IPS DF 6.9 (cell line): ENCODE measurements around the gene SLC2A2.
A peak's percentile ranks its signal among the peaks of the same experiment; 100 is the strongest.

Experiments
- DNase-seq: peaks from one replicate; pipeline ENCODE4 v3.0.0-alpha.2; 2013; ENCODE audit warnings: low read depth, low spot score
- H3K27ac ChIP-seq: one replicate; pipeline ENCODE4 v1.5.1; 2013; ENCODE audit warnings: low read length, control low read depth
- H3K27me3 ChIP-seq: 2 replicates; pipeline ENCODE4 v1.6.1; 2013; ENCODE audit warnings: mild to moderate bottlenecking, low read length; ENCODE audit not compliant: control insufficient read depth, insufficient read depth
- H3K36me3 ChIP-seq: 2 replicates; pipeline ENCODE4 v1.6.1; 2013; ENCODE audit warnings: low read length; ENCODE audit not compliant: control insufficient read depth, insufficient read depth
- H3K4me1 ChIP-seq: 2 replicates; pipeline ENCODE4 v1.6.1; 2013; ENCODE audit warnings: low read length; ENCODE audit not compliant: control insufficient read depth, insufficient read depth
- H3K4me3 ChIP-seq: 2 replicates; pipeline ENCODE4 v1.5.1; 2013; ENCODE audit warnings: mild to moderate bottlenecking, low read length
- H3K9me3 ChIP-seq: 2 replicates; pipeline ENCODE4 v1.6.1; 2013; ENCODE audit warnings: low read length, inconsistent platforms; ENCODE audit not compliant: control insufficient read depth, insufficient read depth
- WGBS: extraction: QIAGEN DNeasy Blood & Tissue Kit; methylation state at CpG from one replicate; pipeline ENCODE4 v1.1.7; 2013; ENCODE audit warnings: mixed read lengths, missing lambda C conversion rate; ENCODE audit not compliant: insufficient read length, insufficient coverage; 5-methylcytosine and 5-hydroxymethylcytosine counted together

SLC2A2 gene

DNA sequence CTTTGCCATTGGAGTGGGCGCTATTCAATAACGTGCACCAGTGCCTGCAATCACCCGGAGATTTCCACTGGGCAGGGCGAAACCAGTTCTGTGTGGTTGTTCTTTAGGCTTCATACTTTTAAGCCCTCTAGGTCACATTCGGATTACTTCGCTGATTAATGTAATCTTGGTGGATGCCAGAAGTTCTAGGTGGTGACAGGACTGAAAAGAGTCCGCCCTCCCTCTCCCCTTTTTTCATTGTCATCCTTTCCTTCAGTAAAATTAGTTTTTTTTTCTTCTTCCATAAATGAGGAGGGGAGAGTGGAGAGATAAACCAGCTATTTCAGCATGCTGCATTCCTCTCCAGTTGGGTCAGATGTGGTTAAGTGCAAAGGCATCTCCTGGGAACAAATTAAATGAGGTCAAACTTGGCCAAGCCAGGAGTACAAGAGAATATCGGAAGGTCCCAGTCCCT, 2.3 kb upstream of the SLC2A2 start:
- Histone ChIP-seq H3K27ac (no peak overlapping the region), H3K4me1 (no peaks in the 10 kb centered on the region), H3K36me3 (no peaks in the 10 kb centered on the region), H3K9me3 (no peaks in the 10 kb centered on the region), H3K4me3 (no peak overlapping the region; the same call in 1 of the 2 replicates), H3K27me3 (peaks cover 3% of the 10 kb centered on the region; the same call in 1 of the 2 replicates)
- DNase-seq, result no peak
- WGBS, result no CpG with 5 or more reads among the region's 8 CpGs

DNA sequence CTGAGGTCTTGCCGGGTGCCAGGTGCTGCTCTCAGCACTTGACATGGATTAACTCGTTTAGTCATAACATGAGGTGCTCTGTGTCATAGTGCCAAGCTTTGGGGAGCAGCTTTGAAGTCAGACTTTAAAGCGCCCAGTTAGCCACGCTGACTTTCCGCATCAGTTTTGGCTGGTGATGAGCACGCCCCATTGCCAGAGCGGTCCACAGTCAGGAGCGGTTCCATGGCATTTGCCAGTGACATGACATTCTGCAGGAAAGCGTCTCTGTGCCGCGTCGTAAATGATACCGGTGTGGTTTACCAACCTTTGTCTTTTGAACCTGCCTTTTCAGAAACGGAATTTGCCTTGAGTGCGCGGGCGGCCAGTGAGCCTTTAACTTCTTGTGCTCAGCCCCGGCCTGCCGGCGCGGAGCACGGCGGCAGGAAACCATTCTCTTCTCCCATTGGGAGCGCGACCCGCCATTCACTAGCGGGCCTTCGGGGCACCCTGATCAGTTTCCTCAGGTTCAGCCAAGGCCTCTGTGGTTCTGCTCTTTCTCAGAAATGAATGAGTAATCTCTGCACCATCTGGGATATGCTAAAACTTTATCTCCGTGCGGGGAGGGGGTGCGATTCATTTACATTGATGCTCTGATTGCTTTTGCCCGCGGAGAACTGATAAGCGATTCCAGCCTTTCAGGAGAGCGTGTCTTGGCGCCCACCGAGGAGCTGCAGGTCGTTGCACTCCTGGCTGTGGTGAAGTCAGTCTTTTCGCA, 1.7 kb upstream of the SLC2A2 start:
- WGBS, result no CpG with 5 or more reads among the region's 39 CpGs
- peak overlapping the region; percentile 9; the same call in 1 of the 2 replicates for H3K4me3 ChIP-seq
- H3K27ac ChIP-seq, result no peak overlapping the region
- no peaks in the 10 kb centered on the region for H3K9me3 ChIP-seq
- peaks cover 3% of the 10 kb centered on the region; the same call in 1 of the 2 replicates for H3K27me3 ChIP-seq
- no peaks in the 10 kb centered on the region for H3K4me1 ChIP-seq
- peak; percentile 18 for DNase-seq
- no peaks in the 10 kb centered on the region for H3K36me3 ChIP-seq

DNA sequence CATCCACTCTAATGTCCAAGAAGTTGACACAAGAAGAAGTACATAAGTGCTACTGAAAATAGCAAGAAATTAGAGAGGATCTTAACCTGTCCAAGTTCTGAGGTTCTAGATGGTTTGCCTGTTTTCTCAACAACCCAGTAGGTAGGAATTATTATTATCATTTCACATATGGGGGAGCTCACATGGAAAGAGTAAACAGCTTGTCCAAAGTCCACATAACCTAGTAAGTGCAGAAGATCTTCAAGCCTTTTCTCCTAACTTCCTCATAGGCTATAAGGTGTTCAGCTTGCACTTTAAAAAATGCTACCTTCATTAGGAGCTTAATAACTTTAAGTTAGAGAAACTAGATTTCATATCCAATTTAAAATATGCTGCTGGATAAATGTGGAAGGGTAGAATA, 3.0 kb downstream of the SLC2A2 start:
- no peak overlapping the region for H3K27ac ChIP-seq
- no peak overlapping the region for H3K4me3 ChIP-seq
- no peaks in the 10 kb centered on the region for H3K36me3 ChIP-seq
- H3K4me1 ChIP-seq, result no peaks in the 10 kb centered on the region
- no peaks in the 10 kb centered on the region; the same call in 1 of the 2 replicates for H3K27me3 ChIP-seq
- DNase-seq, result no peak
- no peaks in the 10 kb centered on the region for H3K9me3 ChIP-seq

DNA sequence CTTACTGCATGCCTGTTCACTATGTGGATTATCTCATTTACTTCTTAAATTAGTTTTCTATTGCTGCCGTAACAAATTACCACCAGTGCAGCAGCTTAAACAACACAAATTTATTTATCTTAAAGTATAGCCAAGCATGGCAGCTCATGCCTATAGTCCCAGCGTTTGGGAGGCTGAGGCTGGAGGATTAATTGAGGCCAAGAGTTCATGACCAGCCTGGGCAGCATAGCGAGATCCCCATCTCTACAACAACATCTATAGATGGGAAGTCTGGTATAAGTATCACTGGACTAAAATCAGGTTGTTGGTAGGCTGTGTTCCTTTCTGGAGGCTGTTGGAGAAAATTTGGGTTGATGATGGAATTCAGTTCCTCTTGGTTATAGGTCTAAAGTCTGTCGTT, 5.1 kb downstream of the SLC2A2 start:
- H3K27me3 ChIP-seq, result no peaks in the 10 kb centered on the region
- H3K4me1 ChIP-seq, result no peaks in the 10 kb centered on the region
- no peaks in the 10 kb centered on the region for H3K36me3 ChIP-seq
- no peak overlapping the region for H3K27ac ChIP-seq
- no peak for DNase-seq
- H3K9me3 ChIP-seq, result no peaks in the 10 kb centered on the region
- WGBS, result no CpG with 5 or more reads among the region's 4 CpGs
- H3K4me3 ChIP-seq, result no peak overlapping the region

DNA sequence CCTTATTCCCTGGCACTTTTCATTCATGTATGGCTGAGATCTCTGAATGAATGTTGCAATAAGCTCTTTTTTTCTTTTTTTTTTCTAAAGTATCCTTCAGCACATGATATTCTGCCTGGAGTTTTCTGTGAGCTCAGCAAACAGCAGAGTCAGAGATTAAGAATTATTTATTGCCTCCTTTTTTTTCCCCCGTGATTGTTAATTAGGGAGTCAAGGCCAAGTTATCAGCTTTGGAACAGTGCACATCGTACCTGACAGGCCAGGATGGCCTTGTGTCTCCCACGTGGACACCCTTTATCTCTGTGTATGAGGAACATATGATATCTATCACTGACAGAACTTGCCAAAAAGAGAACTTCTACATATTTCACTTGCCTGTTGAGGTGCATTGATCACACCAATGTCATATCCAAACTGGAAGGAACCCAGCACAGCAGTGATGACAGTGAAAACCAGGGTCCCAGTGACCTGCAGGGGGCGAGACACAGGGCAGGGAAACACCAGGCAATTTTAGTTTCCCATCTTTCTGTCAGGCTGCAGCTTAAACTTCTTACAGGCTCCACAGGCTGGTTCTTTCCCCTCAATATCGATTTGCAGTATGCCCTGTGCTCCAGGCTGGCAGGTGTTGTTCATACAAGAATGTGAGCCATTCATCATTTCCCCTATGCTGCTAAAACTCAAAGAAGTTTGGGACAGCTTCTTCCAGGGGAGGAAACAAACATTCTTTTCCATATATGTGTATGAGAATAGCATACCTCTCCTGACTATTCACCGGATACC, 8.2 kb downstream of the SLC2A2 start:
- Histone ChIP-seq H3K9me3 (no peaks in the 10 kb centered on the region), H3K36me3 (no peaks in the 10 kb centered on the region), H3K4me1 (no peaks in the 10 kb centered on the region), H3K4me3 (no peak overlapping the region), H3K27me3 (no peaks in the 10 kb centered on the region), H3K27ac (no peak overlapping the region)
- no CpG with 5 or more reads among the region's 6 CpGs for WGBS
- DNase-seq, result peak; percentile 13

DNA sequence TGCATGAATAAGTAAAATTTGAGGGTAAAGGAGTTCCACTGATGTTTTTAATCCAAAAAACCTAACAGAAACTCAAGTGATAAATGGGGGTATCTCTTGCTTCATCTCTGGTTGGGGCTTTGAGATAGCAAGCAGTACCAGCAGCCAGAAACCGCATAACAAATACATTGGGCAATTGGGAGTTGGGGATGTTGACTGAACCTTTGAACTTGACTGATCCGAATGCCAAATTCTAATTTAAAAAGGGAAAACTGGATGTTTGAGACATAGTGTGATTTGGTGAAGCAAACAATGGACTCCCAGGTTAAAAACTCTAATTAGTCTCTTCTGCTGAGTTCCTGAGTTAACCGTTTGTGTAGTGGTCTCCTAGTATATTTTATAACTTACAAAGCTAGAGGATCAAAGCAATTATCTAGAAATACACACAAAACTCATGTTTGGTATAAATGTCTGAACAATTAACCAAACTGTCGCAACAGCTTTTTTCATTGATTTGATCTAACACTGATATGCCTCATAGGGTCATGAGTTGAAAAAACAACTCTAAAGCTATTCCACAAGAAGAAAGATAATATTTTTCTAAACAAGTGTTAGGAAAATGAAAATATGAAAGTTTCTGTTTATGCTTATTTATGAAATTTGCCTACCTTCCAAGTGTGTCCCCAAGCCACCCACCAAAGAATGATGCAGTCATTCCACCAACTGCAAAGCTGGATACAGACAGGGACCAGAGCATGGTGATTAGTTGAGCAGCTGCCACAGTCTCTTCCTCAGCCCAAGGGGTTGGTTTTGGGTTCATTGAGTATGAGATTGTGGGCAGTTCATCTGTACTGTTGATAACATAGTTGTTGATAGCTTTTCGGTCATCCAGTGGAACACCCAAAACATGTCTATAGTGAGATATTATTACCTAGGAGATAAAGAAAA, 12.4 kb downstream of the SLC2A2 start:
- no CpG with 5 or more reads among the region's 5 CpGs for WGBS

DNA sequence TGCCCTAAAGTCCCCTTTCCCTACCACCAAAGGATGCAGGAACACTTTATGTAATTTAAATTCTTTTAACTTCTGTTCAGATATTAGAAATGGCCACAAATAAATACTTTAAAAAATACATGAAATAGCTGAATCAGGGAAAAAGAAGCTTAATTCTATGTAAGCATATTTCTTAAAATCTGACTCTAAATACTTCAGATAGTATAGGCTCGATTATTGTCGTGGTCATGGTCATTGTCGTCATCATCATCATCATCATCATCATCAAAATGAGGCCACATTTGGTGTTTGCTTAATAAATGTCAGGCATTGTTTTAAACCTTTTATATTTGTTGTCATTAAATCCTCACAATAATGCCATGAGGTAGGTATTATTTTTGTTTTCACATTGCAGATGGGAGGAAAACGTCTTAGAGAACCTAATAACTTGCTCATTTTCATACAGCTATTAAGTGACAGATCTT, 14.6 kb downstream of the SLC2A2 start:
- no CpG with 5 or more reads among the region's 4 CpGs for WGBS
- H3K9me3 ChIP-seq, result no peaks in the 10 kb centered on the region

More for the DNA sequence above, 12.4 kb downstream of the SLC2A2 start:
- Histone ChIP-seq H3K36me3 (no peaks in the 10 kb centered on the region), H3K27me3 (no peaks in the 10 kb centered on the region), H3K27ac (no peak overlapping the region), H3K9me3 (no peaks in the 10 kb centered on the region), H3K4me3 (no peak overlapping the region), H3K4me1 (no peaks in the 10 kb centered on the region; the same call in 1 of the 2 replicates)
- DNase-seq, result no peak

DNA sequence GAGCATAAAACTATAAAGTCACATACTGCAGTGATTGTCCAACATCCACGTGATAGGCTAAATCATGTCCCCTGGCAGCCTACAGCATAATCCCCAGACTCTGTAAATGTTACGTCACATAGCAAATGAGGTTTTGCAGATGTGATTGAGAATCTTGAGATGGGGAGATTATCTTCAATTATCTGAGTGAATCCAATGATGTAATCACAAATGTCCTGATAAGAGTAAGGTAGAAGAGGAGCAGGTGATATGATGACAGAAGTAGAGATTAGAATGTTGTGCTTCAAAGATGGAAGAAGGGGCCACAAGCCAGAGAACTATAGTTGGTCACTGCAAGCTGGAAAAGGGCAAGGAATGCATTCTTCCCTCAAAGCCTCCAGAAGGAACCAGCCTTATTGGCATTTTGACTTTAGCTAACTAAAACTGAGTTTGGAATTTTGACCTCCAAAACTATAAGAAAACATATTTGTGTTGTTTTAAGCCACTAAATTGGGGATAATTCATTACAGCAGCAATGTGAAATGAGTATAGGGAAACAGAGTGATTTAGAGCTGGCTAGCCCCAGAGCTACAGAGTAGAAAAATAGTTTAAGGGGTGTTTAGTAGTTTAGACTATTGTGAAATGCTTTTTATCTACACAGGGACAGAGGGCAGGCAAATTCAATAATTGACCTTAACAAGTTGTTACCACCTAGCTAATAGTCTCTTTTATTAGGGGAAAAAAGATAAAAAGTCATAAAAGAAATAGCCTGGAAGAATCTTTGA, 15.2 kb downstream of the SLC2A2 start:
- no peak overlapping the region for H3K4me3 ChIP-seq
- H3K27me3 ChIP-seq, result no peaks in the 10 kb centered on the region
- H3K9me3 ChIP-seq, result no peaks in the 10 kb centered on the region
- H3K36me3 ChIP-seq, result no peaks in the 10 kb centered on the region
- WGBS, result no CpG with 5 or more reads among the region's 2 CpGs
- H3K4me1 ChIP-seq, result no peaks in the 10 kb centered on the region; the same call in 1 of the 2 replicates
- DNase-seq, result no peak
- no peak overlapping the region for H3K27ac ChIP-seq

More for the DNA sequence above, 14.6 kb downstream of the SLC2A2 start:
- no peaks in the 10 kb centered on the region for H3K36me3 ChIP-seq
- no peaks in the 10 kb centered on the region for H3K27me3 ChIP-seq
- H3K4me3 ChIP-seq, result no peak overlapping the region
- no peaks in the 10 kb centered on the region; the same call in 1 of the 2 replicates for H3K4me1 ChIP-seq
- DNase-seq, result no peak
- no peak overlapping the region for H3K27ac ChIP-seq

DNA sequence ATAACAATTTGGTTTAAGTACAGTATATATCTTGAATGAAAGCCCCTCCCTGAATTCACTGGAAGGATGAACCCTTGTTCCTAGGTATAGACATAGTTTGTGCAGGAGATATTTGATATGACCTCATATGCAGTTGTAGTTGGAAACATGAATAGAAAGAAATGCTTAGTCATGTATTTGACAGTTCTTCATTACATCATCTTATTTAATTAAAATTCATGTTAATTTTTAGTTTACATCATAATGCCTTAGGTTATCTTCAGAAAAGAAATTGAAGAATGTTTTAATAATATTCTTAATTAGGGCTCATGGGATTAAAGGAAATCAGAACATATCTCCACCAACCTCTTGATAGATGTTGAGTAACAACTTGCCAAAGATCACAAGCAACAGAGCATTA, 19.2 kb downstream of the SLC2A2 start:
- Histone ChIP-seq H3K36me3 (no peaks in the 10 kb centered on the region), H3K4me1 (no peaks in the 10 kb centered on the region; the same call in 1 of the 2 replicates), H3K4me3 (no peak overlapping the region), H3K9me3 (no peaks in the 10 kb centered on the region), H3K27me3 (no peaks in the 10 kb centered on the region), H3K27ac (no peak overlapping the region)
- DNase-seq, result no peak
